GM23338 (cell line): ENCODE data around the gene ANO10.

Experiments
- CREB1 ChIP-seq: fragments of 250-450 bp; sonication (Bioruptor Pico); IDR thresholded peaks from 2 replicates; pipeline ENCODE4 v1.5.0; 2020; ENCODE audit warnings: low read depth, mild to moderate bottlenecking, moderate library complexity
- CTCF ChIP-seq, 2 experiments: fragments of 200-600 bp in 1 of 2; sonication (generic) in 1 of 2; conservative IDR thresholded peaks; 2 replicates each; pipeline versions ENCODE4 v1.5.1 to v1.6.1; 2016 to 2017; ENCODE audit warnings: antibody characterized with exemption in 2 of 2, low read depth in 2 of 2, mild to moderate bottlenecking in 2 of 2, moderate library complexity in 1 of 2
- EZH2 ChIP-seq: fragments of 200-600 bp; sonication (generic); IDR thresholded peaks from one replicate; pipeline ENCODE4 v1.8.0; 2017; ENCODE audit warnings: antibody characterized with exemption, mild to moderate bottlenecking, low read depth; ENCODE audit not compliant: unreplicated experiment
- EZH2phosphoT487 ChIP-seq: fragments of 200-600 bp; sonication (generic); IDR thresholded peaks from one replicate; pipeline ENCODE4 v1.8.1; 2018; ENCODE audit warnings: antibody characterized with exemption; ENCODE audit not compliant: unreplicated experiment
- JUNB ChIP-seq: IDR thresholded peaks from one replicate; pipeline ENCODE4 v1.6.1; 2016; ENCODE audit warnings: antibody characterized with exemption; ENCODE audit not compliant: unreplicated experiment
- NANOG ChIP-seq: IDR thresholded peaks from 2 replicates; pipeline ENCODE4 v1.6.1; 2016; ENCODE audit warnings: antibody characterized with exemption, borderline replicate concordance
- POLR2AphosphoS5 ChIP-seq: IDR thresholded peaks from 2 replicates; pipeline ENCODE4 v1.6.1; 2016; ENCODE audit warnings: antibody characterized with exemption, low read depth
- STAT1 ChIP-seq: IDR thresholded peaks from one replicate; pipeline ENCODE4 v1.6.1; 2016; ENCODE audit warnings: antibody characterized with exemption; ENCODE audit not compliant: unreplicated experiment
- ZNF114 ChIP-seq: fragments of 250-450 bp; sonication (Bioruptor Pico); IDR thresholded peaks from 2 replicates; pipeline ENCODE4 v1.5.0; 2020; ENCODE audit warnings: mild to moderate bottlenecking, moderate library complexity
- ZNF331 ChIP-seq: fragments of 250-450 bp; sonication (Bioruptor Pico); IDR thresholded peaks from 2 replicates; pipeline ENCODE4 v1.5.0; 2020; ENCODE audit warnings: low read depth, mild to moderate bottlenecking, moderate library complexity
- ZNF462 ChIP-seq: fragments of 250-450 bp; sonication (Bioruptor Pico); IDR thresholded peaks from 2 replicates; pipeline ENCODE4 v1.5.0; 2020; ENCODE audit warnings: mild to moderate bottlenecking, moderate library complexity
- TF ChIP-seq, protein P1 (sequence below): IDR thresholded peaks from 2 replicates; pipeline ENCODE4 v1.6.1; 2016; ENCODE audit warnings: antibody characterized with exemption
- TF ChIP-seq, protein P2 (sequence below): IDR thresholded peaks from one replicate; pipeline ENCODE4 v1.6.1; 2018; ENCODE audit warnings: antibody characterized with exemption; ENCODE audit not compliant: unreplicated experiment

- TF ChIP-seq CTCF (conservative IDR thresholded peaks at IDR 0.05; ENCODE audit: low read depth in 2 of 2) (no peak), EZH2phosphoT487 (no peak), CREB1 (CRISPR knock-in tag) (no peak), EZH2 (no peak), POLR2AphosphoS5 (no peak), JUNB (no peak), STAT1 (no peak), ZNF331 (CRISPR knock-in tag) (no peak), NANOG (no peak), ZNF114 (CRISPR knock-in tag) (no peak), ZNF462 (CRISPR knock-in tag) (no peak)
- TF ChIP-seq, protein P1, sequence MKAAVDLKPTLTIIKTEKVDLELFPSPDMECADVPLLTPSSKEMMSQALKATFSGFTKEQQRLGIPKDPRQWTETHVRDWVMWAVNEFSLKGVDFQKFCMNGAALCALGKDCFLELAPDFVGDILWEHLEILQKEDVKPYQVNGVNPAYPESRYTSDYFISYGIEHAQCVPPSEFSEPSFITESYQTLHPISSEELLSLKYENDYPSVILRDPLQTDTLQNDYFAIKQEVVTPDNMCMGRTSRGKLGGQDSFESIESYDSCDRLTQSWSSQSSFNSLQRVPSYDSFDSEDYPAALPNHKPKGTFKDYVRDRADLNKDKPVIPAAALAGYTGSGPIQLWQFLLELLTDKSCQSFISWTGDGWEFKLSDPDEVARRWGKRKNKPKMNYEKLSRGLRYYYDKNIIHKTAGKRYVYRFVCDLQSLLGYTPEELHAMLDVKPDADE, result no peak
- TF ChIP-seq, protein P2, sequence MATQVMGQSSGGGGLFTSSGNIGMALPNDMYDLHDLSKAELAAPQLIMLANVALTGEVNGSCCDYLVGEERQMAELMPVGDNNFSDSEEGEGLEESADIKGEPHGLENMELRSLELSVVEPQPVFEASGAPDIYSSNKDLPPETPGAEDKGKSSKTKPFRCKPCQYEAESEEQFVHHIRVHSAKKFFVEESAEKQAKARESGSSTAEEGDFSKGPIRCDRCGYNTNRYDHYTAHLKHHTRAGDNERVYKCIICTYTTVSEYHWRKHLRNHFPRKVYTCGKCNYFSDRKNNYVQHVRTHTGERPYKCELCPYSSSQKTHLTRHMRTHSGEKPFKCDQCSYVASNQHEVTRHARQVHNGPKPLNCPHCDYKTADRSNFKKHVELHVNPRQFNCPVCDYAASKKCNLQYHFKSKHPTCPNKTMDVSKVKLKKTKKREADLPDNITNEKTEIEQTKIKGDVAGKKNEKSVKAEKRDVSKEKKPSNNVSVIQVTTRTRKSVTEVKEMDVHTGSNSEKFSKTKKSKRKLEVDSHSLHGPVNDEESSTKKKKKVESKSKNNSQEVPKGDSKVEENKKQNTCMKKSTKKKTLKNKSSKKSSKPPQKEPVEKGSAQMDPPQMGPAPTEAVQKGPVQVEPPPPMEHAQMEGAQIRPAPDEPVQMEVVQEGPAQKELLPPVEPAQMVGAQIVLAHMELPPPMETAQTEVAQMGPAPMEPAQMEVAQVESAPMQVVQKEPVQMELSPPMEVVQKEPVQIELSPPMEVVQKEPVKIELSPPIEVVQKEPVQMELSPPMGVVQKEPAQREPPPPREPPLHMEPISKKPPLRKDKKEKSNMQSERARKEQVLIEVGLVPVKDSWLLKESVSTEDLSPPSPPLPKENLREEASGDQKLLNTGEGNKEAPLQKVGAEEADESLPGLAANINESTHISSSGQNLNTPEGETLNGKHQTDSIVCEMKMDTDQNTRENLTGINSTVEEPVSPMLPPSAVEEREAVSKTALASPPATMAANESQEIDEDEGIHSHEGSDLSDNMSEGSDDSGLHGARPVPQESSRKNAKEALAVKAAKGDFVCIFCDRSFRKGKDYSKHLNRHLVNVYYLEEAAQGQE, result no peak
Observed at GRCh38 chr3:43468133-43468532, 153.7 kb downstream of the ANO10 start.
